HG03378 (cell line): ENCODE results near the gene GPC5.
"Not testable (repeated sequence)": the region's sequence is repeated elsewhere in the genome, so short reads cannot be mapped to it uniquely, and the experiment has no call there.

Experiments
- ATAC-seq: cut with Tn5 transposase; IDR thresholded peaks from one replicate; pipeline ENCODE4 v1.9.1; 2021; ENCODE audit warnings: mild to moderate bottlenecking, moderate library complexity; ENCODE audit not compliant: unreplicated experiment

Gene GPC5

DNA sequence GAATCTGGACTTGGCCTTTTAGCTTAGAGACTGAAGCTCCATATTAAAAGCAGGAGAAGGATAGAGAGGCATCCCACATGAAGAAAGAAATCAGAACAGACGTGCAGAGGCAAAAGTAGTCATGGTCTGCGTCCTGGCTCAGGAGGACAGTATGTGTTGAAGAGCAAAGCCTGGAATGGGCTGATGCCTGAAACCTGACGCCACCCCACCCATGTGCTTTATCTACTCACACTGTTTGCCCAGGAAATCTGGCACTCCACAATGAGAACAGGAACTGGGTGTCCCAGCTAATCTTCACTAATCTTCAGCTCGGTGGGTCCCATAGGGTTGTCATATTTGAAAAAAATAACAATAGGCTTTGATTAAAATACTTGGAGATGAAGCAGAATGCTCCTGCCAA is 1279.2 kb downstream of the GPC5 start:
- ATAC-seq: no peak

DNA sequence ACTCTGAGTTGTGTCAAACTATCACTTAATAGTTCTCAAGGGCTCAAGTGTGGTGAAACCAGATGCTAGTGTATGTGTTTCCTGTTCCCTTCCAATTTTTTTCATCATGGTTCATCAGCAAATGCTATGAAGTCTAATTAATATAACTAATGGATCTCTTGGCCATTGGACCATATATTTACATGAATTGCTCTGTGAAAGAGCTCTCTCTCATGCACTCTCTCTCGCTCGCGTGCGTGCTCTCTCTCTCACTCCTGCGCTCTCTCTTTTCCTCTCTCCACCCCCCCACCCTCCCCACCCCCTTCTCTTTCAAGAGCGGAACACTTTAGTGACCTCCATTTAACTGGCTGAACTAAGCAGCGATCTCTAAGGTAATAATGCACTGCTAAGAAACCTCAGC is 1281.2 kb downstream of the GPC5 start:
- ATAC-seq: no peak

DNA sequence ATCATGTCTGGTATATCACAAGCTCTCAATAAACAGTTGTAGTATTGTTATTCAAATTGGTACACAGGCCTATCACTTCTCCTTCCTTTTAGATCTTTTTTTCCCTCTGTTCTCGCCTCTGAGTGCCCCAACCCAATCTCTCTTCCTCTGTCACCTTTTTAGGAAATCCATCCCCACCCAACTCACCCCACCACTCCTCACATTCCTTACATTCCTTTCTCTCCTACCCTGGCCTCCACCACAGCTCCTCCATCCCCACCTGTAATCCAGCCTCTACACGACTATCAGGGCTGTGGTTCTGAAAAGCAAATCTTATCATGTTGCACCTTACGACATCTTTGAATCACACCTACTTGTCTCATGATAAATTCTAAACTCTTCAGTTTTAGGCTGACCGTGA is 1282.8 kb downstream of the GPC5 start:
- no peak for ATAC-seq

DNA sequence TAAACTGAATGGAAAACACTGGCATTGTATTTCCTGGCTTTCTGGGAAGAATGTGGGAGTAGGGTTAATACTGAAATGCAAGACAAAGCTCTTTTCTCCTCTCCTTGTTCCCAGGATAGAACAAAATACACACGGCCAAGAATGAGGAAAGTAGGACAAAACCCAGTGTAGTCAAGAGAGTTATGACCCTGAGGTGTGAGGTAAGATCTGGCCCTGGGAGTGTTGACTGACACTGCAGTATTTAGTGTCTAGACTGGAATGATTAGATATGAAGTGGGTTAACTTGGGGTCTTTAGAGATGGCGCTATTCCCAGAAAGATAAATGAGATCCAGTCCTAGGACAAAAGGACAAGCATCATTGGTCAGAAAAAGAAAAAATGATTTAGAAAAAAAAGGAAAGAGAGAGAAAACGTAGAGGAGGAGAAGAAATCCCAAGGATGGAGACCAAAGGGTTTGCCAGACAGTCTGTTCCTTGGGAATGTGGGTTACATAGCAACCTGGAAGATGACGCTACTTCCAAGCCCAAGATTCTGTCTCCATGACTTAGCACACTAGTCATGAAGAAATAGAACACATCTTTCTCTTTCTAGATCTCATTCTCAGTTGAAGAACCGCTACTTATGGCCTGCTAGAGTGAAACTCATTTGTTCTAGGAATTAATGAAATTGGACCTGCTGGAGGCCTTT is 1284.6 kb downstream of the GPC5 start:
- ATAC-seq: no peak

DNA sequence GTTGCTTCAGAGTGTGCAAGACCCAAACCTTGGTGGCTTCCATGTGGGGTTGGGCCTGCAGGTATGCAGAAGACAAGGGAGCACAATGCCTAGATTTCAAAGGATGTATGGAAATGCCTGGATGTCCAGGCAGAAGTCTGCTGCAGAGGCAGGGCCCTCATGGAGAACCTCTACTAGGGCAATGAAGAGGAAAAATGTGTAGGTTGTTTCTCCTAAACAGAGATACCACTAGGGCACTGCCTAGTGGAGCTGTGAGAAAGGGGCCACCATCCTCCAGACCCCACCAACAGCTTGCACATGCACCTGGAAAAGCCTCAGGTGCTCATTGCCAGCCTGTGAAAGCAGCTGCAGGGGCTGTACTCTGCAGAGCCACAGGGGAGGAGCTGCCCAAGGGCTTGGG is 1295.6 kb downstream of the GPC5 start:
- ATAC-seq: no peak

DNA sequence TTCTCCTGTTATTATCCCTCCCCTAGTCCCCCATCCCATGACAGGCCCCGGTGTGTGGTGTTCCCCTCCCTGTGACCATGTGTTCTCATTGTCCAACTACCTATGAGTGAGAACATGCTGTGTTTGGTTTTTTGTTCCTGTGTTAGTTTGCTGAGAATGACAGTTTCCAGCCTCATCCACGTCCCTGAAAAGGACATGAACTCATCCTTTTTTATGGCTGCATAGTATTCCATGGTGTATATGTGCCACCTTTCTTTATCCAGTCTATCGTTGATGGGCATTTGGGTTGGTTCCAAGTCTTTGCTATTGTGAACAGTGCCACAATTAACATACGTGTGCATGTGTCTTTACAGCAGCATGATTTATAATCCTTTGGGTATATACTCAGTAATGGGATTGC is 1297.4 kb downstream of the GPC5 start:
- ATAC-seq: not testable (repeated sequence)

DNA sequence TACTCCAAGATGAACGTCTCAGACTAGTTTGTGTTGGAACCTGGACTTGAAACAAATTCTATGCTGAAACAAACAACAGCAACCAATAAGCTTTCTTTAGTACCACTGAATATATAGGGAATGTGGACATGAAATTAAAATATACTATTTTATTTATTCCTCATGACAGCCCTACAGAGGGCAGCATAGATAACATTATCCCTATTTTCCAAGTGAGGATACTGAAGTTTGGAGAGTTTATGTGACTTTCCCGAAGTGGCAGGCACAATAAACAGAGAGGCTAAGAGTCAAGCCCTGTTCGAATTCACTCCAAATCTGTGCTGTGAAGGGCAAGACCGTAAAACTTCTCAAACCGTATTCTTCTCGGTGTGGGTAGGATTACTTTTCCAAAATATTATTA is 1318.3 kb downstream of the GPC5 start:
- ATAC-seq: no peak

DNA sequence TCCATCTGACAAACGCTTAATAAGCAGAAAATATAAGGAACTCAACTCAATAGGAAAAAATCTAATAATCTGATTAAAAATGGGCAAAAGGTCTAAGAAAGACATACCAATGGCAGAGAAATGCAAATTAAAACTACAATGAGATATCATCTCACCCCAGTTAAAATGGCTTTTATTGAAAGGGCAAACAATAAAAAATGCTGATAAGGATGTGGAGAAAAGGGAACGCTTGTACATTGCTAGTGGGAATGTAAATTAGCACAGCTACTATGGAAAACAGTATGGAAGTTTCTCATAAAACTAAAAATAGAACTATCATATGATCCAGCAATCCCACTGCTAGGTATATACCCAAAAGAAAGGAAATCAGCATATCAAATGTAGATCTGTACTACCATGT is 1319.4 kb downstream of the GPC5 start:
- no peak for ATAC-seq

DNA sequence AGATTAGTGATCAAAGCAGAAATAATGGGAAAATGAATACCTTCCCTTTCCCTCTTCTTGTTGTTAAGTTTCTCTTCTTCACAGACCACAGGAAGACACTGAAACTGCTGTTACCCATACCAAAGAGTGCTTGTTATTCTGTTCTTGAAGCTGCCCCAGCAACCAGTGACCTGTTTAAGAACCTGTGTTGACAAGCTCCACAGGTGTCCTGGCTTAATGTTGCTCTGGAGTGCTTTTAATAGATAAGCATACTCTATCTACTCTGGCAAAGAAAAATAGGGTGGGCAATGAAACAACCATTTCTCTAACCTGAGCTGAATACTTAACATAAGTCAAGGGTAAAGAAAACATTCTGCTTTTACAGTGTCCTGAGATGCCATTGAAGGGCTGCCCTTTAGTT is 1321.4 kb downstream of the GPC5 start:
- no peak for ATAC-seq

DNA sequence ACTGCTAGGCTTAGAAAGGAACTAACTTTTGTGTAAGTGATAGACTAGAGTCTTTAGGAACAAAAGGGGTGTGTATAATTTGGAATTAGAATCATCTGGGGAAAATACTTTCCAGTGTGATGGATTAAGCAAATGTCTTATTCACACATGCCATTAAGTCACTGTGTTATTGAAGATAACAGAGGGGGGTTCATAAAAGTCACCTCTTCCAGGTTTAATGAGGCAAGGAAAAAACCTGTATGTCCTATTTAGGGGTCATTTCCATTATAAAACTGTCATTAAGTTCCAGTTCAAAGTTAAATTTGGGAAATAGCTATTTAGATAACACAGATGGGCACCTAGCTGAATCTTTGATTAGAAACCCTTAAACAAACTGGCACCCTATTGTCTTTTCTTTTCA is 1323.2 kb downstream of the GPC5 start:
- ATAC-seq: no peak

DNA sequence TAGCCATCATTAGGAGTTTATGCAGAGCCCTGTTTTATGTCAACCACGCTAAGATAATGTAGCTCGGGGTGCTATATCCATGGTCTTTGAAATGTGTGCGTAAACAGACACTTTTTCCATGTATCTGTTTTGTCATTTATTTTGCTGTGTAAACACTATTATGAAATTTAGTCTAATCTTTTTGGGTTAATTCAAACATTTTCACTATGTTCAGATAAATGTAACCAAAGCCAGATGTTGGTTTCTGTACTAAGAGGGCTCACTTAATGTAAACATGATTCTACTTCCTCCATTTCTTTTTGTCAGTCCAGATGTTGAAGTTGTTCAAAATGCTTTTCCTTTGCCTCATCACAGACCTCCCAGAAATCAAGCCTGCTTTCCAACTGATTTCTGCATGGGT is 1328.7 kb downstream of the GPC5 start:
- ATAC-seq: no peak

DNA sequence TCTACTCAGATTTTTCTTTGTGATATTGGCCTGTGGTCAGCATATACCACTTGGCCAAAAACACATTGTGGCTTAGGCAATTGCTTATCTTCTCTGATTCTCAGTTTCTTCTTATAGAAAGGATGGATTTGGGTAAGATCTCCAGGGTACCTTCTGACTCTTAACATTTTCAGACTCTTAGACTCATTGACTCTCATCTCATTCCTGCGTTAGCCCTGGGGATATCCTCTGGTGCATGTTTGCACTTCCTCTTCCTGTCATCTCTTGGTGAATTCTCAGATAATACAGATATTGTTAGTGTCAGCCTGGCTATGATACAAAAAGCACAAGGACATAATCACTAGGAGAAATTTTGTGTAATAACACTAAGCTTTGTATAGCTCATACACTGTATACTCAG is 1335.6 kb downstream of the GPC5 start:
- no peak for ATAC-seq

DNA sequence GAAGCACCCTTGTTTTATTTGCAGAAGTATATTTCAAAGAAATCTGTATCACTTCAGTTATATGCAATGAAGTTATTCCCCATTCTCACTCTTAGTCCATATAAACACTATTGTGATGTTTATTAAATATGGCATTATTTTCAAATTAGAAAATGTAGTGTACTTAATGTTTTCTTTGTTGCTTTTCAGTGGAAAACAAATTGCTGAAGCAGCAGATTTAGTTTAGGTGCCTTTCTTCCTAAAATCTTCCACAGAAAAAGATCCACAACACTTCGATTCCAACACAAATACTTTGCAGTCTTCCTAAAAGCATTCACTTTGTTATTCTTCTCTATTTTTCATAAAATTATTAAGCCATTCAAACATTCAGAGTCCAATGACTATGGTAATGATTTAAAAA is 1336.1 kb downstream of the GPC5 start:
- ATAC-seq: no peak

DNA sequence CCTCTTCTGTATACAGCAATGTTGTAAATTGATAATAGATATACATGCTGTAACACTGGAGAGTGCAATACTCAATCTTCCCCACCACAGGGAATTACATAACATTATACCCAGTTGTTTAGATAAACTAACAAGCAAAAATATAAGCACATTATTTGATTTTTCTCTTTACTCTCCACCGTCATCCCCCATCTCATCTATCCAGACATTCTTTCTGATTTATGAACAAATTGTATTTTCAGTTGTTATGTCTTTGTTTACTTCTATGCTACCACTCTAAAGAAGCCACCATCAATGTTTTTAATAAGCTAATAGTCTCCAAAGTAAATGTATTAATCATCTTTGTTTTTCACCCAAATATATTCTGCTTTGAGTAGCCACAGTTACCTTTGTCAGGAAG is 1337.5 kb downstream of the GPC5 start:
- ATAC-seq: no peak

DNA sequence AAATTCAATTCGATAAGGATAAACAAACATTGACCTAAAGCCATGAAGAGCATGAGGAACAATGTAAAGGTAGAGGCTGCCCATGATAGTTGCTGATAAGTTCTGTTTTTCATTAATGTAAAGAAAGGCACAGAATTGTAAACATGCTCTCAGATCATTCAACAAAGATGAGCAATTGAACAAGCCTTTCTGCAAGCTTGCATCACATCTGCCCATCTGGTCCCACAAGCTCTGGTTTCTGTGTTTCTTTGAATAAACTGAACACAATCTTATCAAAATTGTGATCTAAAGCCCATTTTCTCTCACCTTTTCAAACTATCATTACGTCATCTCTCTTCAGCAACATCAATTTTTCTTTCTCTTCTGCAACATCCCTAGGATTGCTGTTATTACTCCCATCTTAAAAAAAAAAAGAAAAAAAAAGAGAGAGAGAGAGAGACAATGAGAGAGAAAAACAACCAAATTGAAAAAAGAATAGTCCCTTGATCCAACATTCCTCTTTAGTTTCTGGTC is 1340.9 kb downstream of the GPC5 start:
- ATAC-seq: no peak

DNA sequence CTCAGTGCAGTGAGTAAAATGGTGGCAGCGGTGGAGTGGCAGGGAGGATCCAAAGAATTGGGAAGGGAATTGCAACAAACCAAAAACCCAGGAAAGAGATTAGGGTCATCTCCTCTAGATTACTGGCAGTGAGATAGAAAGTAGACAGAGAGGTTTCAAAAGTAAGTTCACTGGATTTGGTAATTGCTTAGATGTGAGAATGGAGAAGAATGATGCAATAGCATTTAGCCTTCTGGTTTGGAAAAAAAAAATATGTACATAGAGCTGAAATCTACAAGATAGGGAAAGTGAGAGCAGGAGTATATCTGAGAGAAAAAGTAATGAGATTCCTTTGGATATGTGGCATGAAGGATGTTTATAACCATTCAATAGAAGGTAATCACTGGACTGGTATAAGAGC is 1345.6 kb downstream of the GPC5 start:
- ATAC-seq: no peak

DNA sequence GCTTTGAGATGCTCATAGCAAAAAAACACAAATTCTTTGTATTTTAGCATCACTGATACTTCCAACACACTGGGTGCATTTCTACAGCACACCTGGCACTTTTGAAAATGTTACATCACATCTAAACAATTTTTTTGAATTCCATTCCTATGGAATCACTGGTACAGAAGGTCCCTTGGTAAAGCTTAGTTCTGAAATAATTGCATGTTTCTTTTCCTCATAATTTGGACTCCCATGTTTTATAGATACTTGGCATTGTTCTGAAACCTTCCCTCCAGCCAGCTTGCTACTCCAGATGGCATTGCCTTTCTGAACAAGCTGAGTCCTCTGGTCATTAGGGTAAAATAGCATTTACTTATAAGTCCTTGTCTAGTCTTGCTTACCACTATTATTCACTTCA is 1346.8 kb downstream of the GPC5 start:
- no peak for ATAC-seq

DNA sequence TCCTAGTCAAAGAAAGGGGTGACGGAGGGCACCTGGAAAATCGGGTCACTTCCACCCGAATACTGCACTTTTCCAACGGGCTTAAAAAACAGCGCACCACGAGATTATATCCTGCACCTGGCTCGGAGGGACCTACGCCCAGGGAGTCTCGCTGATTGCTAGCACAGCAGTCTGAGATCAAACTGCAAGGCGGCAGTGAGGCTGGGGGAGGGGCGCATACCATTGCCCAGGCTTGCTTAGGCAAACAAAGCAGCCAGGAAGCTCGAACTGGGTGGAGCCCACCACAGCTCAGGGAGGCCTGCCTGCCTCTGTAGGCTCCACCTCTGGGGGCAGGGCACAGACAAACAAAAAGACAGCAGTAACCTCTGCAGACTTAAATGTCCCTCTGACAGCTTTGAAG is 1354.3 kb downstream of the GPC5 start:
- not testable (repeated sequence) for ATAC-seq

DNA sequence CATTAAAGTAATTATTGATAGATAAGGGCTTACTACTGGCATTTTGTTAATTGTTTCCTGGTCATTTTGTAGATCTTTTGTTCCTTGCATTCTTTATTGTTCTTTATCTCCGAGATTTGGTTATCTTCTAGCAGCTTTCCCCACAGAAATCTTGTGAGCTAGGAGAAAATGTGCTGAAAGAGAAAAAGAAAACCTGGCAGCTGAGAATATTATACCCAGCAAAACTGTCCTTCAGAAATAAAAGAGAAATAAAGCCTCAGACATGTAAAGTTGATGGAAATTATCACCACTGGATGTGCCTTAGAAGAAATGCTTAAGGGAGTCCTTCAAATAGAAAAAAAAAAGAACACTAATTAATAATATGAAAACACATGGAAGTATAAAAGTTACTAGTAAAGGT is 1363.3 kb downstream of the GPC5 start:
- ATAC-seq: no peak

DNA sequence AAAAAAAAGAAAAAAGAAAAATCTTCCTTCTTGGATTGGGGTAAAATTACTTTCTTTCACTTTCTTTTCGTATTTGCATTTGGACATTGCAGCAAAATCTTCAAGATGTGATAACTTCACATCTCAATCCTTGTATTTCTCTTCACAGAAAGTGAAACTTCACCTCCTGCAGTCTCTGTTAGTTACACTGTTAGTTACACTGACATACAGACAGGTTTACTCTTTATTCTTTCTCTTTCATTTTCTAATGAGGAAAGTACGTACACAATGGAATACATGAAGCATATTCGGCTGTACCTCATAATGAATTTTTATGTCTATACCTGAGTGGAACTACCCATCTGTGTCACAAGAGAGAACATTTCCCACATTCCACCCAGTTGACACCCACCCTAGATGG is 1369.0 kb downstream of the GPC5 start:
- ATAC-seq: no peak

DNA sequence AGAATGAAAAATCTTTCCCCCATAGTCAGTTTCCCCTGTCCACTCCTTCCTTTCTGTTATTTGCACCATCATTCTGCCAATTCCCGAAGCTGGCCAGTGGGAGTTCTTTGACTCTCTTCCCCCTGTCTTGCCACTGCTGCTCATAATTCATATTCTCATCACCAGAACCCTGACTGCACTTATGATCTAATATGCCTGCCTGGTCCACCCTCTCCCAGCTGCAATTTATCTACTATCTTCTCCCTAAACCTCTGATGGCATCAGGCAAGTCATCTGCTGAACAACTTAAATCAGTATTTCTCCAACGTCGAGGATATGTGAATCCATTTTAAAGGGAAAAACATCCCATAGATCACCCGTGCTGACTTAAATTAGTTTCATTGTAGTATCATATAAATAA is 1370.2 kb downstream of the GPC5 start:
- no peak for ATAC-seq

DNA sequence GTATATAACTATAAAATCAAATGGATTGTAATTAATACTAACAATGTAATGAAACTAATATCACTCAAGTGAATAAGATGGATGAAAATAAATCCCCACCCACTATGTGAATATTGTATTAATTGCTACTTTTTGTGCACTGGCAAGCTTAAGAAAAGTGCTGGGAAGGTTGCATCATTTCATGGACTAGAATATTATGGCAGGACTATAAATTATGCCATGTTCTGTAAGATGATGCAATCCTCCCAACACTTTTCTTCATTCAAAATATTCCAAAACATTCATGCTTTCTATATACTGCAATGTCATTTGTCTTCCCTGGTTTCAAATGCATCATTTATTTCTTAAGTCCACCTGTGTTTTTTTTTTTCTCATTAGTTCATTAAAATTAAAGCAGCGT is 1370.6 kb downstream of the GPC5 start:
- no peak for ATAC-seq

DNA sequence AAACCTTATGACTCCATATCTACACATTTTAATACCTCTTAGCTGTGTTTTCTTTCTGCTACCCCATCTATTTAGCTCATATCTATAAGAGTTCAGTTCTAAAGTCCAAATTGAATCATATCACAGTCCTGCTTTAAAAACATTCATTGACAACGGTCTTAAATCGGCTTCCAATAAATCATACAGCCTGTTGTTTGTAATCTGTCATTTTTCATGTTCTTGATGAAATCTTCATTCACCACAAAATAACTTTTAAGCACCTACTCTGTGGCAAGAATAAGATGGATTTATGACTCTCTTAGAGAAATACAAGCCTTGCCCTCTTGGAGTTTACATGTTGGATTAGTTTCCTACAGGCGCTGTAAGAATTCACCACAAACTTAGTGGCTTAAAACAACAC is 1377.2 kb downstream of the GPC5 start:
- ATAC-seq: no peak
